Mesothelial cell of epicardium (in vitro differentiated cells): Measurements from ENCODE around the gene VPS13A. TPM values are rescaled to one million over a fixed set of nuclear protein-coding genes. Genes with fewer than 3 reads are reported as not detected.

ENCODE experiments used
- DNase-seq, 2 experiments: peaks; one replicate each; pipeline ENCODE4 v3.0.0; 2021; ENCODE audit warnings: low spot score in 2 of 2; ENCODE audit not compliant: unreplicated experiment in 2 of 2
- H3K27ac Mint-ChIP-seq: 2 replicates; pipeline ENCODE4 v1.8.0; 2021; ENCODE audit warnings: mixed read lengths
- H3K27me3 Mint-ChIP-seq: 2 replicates; pipeline ENCODE4 v1.8.0; 2021; ENCODE audit warnings: low read depth, mixed read lengths
- H3K36me3 Mint-ChIP-seq: 2 replicates; pipeline ENCODE4 v1.8.0; 2021; ENCODE audit warnings: mixed read lengths
- H3K4me1 Mint-ChIP-seq: 2 replicates; pipeline ENCODE4 v1.8.0; 2021; ENCODE audit warnings: mixed read lengths
- H3K4me3 Mint-ChIP-seq: 2 replicates; pipeline ENCODE4 v1.8.0; 2021; ENCODE audit warnings: mild to moderate bottlenecking, moderate library complexity, mixed read lengths
- H3K9me3 Mint-ChIP-seq: 2 replicates; pipeline ENCODE4 v1.8.0; 2021; ENCODE audit warnings: mixed read lengths
- total RNA-seq: library from RNA; stranded (reverse); gene quantifications from 3 replicates; pipeline ENCODE4 v1.2.1, GENCODE V29; 2021
- TF ChIP-seq, protein P1 (sequence below): fragments of 200-600 bp; sonication (generic); IDR thresholded peaks from one replicate; pipeline ENCODE4 v1.5.0; 2021; ENCODE audit warnings: antibody characterized with exemption; ENCODE audit not compliant: unreplicated experiment

VPS13A gene
- total RNA-seq, 1 donor from 2014 or later, result 42.1 TPM

DNA sequence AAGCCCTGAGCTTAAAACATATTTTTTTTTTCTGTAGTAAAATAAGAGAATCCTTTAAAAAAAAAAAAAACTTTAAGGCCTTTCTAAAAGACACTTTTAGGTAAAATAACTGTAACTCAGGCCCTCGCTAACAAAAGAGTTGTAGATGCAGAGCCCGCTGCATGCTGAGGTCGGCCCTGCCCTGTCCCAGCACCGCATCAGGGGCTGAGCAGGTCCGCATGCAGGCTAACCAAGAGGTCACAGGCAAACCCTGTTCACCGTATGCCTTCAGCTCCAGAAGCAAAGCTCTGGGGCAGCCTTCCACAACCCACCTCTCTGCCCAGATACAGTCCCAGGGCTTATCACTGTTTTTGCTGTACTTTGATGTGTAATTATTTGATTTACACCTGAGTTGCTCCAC lies 254.7 kb downstream of the VPS13A start:
- peaks cover 3% of the 10 kb centered on the region for H3K27me3 Mint-ChIP-seq
- TF ChIP-seq, protein P1, sequence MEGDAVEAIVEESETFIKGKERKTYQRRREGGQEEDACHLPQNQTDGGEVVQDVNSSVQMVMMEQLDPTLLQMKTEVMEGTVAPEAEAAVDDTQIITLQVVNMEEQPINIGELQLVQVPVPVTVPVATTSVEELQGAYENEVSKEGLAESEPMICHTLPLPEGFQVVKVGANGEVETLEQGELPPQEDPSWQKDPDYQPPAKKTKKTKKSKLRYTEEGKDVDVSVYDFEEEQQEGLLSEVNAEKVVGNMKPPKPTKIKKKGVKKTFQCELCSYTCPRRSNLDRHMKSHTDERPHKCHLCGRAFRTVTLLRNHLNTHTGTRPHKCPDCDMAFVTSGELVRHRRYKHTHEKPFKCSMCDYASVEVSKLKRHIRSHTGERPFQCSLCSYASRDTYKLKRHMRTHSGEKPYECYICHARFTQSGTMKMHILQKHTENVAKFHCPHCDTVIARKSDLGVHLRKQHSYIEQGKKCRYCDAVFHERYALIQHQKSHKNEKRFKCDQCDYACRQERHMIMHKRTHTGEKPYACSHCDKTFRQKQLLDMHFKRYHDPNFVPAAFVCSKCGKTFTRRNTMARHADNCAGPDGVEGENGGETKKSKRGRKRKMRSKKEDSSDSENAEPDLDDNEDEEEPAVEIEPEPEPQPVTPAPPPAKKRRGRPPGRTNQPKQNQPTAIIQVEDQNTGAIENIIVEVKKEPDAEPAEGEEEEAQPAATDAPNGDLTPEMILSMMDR, result no peak
- H3K4me1 Mint-ChIP-seq, result peaks cover 8% of the 10 kb centered on the region
- DNase-seq, result no peak
- no peaks in the 10 kb centered on the region for H3K36me3 Mint-ChIP-seq
- H3K9me3 Mint-ChIP-seq, result no peaks in the 10 kb centered on the region
- H3K27ac Mint-ChIP-seq, result no peak overlapping the region
- H3K4me3 Mint-ChIP-seq, result no peak overlapping the region

DNA sequence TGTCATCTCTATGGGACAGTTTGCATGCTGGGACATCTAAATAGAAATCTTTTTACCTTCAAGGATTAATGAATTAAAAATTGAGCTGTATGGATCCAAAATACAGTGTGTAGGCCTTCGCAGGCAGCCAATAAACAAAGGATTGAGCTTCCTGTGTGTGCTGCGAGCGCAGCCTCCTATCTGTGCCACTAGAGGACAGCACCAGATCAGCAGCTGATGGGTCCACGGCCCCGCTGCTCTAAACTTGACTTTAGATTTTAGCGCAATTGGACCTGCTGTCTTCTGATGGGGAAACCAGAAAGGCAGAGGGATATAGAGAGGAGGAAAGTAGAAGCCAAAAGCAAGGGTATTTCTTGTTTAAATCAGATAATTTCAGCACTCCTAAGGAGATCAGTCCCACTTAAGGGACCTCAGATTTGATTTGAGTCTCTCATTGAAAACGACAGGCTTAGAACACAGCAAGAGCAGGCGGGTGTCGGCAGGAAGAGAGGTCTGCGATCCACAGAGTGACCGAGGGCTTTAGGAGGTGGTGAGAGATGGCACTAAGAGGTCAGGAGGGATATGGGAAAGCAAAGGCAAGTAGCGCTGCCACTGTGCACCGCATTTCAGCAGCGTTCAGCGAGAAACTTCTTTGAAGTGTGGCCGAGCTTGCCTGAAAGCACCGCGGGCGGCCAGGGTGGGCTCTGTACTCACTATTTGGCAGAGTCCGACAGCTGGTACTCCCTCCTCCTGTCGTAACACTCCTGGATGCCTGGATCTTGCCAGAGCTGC lies 256.5 kb downstream of the VPS13A start:
- peak; percentile 38 to 56 for DNase-seq
- TF ChIP-seq, protein P1, result peak; percentile 72
- Mint-ChIP-seq H3K4me3 (no peak overlapping the region), H3K27me3 (peaks cover 3% of the 10 kb centered on the region), H3K27ac (no peak overlapping the region), H3K4me1 (peaks cover 8% of the 10 kb centered on the region), H3K9me3 (no peaks in the 10 kb centered on the region), H3K36me3 (no peaks in the 10 kb centered on the region)

DNA sequence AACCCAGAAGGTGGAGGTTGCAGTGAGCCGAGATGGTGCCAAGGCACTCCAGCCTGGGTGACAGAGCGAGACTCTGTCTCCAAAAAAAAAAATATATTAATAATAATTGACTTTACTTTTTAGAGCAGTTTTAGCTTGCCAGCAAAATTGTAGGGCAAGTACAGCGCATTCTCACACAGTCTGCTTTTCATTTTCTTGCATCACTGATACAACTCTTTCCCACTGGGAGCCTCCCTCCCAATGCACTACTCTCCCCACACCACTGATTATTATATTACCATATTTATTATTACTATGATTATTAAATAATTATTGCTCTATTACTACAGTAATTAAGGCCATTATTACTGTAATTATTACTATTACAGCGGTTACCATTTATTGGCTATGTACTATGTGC lies 257.9 kb downstream of the VPS13A start:
- TF ChIP-seq, protein P1, result no peak
- H3K36me3 Mint-ChIP-seq, result no peaks in the 10 kb centered on the region
- no peak for DNase-seq
- H3K4me1 Mint-ChIP-seq, result peaks cover 18% of the 10 kb centered on the region
- no peak overlapping the region for H3K4me3 Mint-ChIP-seq
- peaks cover 3% of the 10 kb centered on the region for H3K27me3 Mint-ChIP-seq
- H3K9me3 Mint-ChIP-seq, result no peaks in the 10 kb centered on the region
- H3K27ac Mint-ChIP-seq, result no peak overlapping the region

DNA sequence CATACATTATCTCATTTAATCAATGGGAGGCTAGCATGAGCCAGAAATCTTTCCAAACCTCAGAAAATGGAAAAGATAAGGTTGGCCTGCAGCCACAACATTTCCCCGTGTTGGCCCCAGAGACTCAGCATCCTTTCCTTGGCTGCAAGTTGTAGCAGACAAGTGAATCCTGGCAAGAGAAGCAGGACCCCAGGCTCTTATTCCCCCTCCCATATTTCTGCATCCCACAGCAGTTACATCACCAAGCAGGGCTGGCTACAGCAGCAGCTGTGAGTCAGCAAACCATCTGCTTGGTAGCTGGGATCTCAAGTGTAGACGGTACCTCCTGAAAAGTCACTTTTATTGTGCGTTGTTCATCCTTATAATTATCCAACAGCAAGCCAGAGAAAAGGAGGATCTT lies 258.4 kb downstream of the VPS13A start:
- DNase-seq, result no peak
- Mint-ChIP-seq H3K36me3 (no peaks in the 10 kb centered on the region), H3K4me1 (peaks cover 18% of the 10 kb centered on the region), H3K27ac (no peak overlapping the region), H3K4me3 (no peak overlapping the region), H3K27me3 (peaks cover 3% of the 10 kb centered on the region), H3K9me3 (no peaks in the 10 kb centered on the region)
- TF ChIP-seq, protein P1, result no peak

DNA sequence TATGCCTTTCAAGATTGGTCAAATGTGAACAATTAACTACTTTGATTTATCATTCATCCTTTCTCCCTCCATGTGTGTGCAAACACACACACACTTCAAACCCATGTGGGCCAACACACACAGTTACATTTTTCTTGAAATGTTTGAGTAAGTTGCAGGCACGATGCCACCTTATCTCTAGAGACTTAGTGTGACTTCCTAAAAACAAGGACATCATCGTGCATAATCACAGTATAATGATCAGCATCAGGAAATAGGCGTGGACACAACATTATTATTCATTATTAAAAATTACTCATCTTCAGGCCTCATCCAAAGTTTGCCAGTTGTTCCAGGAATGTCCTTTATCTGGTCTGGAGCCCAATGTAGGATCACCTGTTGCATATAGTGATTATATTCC lies 261.3 kb downstream of the VPS13A start:
- Mint-ChIP-seq H3K27me3 (peaks cover 3% of the 10 kb centered on the region), H3K4me3 (no peak overlapping the region), H3K9me3 (no peaks in the 10 kb centered on the region), H3K36me3 (no peaks in the 10 kb centered on the region), H3K4me1 (peaks cover 18% of the 10 kb centered on the region), H3K27ac (no peak overlapping the region)
- no peak for DNase-seq
- TF ChIP-seq, protein P1, result no peak
